ENCODE data around the gene SMYD2. TPM values are rescaled to one million over a fixed set of nuclear protein-coding genes. Genes with fewer than 3 reads are reported as not detected.

The SMYD2 gene
- total RNA-seq, 1 donor from 2014 or later: 41.6 TPM

DNA sequence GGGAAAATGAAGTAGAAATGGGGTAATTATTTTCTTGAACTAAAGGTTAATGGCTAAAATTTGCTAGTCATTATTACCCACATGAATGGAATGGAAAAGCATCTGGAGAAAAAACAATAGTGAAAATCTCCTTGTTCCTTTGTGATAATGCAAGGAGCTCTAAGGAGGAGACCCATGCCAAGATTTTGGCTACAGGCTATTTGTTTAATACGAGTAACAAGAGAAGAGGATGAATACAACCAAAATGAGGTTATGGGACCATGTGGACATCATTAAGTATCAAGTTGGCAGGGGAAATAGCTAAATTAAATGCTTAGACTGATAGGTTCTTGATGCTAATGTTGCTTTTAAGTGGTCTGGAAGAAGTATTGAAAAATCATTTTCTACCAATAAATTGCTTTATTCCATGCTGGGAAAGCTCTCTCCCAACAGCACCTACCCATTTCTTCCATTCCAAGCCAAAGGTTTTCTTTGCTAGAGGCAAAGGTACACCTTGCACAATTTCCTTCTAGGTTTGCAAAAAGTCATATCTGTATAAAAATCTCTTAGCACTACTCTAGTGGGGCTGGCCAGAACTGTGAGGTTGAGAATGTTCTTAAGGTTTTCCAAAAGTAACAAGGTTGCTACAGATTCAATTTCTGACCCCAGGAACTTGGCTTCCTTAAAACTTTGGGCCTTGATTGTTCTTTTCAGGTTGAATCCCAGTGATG is 100.2 kb downstream of the SMYD2 start:
- H3K36me3 ChIP-seq: peaks cover 32% of the 10 kb centered on the region
- no peak for ATAC-seq

DNA sequence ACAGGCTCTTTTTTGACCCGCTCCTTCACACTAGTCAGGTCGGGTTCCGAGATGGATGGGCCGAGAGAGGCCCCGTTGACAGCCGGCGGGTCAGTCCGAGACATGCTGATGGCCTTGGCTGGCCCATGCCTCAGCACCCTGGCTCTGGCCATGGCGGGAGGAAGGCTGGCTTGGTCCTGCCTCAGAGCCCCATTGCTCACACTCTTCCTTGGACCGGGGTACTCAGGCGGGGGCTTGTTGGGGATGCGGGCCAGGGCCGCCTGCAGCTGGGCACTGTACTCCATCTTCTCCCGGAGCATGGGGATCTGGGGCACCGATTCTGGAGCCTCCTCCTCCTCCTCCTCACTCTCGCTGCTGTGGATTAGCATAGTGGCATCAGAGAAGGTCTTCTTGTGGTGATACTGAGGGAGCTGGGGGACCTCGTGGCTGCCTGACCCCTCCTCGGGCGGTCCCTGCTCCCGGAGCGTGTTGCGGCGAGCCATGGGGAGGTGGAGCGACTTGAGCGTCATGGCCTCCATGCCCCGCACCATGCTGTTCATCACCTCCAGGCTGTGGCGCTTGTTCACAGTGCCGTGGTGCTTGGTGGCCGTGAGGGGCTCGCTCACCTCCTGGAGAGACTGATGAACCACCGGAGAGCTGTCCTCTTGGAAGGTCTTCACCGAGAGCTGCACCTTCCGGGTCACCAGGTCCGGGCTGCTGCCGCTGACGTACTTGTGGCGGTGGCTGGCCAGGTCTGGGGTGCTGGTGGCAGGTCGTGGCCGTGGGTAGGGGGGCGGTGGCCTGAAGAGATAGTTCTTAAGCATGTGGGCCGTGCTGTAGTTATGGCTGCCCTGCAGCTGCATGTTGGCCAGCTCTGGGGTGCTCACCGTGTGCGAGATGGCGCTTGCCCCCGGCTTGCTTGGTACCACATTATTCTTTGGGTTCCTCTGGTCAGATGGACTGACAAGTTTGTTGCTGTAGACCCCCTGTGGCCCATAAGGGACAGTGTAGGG is 102.7 kb downstream of the SMYD2 start:
- peak; percentile 18 to 27 for ATAC-seq
- no peak overlapping the region for H3K4me3 ChIP-seq
- no peaks in the 10 kb centered on the region for H3K27me3 ChIP-seq (ENCODE audit: low read depth)

More for the DNA sequence above, 100.2 kb downstream of the SMYD2 start:
- TF ChIP-seq, protein P1, sequence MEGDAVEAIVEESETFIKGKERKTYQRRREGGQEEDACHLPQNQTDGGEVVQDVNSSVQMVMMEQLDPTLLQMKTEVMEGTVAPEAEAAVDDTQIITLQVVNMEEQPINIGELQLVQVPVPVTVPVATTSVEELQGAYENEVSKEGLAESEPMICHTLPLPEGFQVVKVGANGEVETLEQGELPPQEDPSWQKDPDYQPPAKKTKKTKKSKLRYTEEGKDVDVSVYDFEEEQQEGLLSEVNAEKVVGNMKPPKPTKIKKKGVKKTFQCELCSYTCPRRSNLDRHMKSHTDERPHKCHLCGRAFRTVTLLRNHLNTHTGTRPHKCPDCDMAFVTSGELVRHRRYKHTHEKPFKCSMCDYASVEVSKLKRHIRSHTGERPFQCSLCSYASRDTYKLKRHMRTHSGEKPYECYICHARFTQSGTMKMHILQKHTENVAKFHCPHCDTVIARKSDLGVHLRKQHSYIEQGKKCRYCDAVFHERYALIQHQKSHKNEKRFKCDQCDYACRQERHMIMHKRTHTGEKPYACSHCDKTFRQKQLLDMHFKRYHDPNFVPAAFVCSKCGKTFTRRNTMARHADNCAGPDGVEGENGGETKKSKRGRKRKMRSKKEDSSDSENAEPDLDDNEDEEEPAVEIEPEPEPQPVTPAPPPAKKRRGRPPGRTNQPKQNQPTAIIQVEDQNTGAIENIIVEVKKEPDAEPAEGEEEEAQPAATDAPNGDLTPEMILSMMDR (IDR thresholded peaks at IDR 0.05): no peak
- Histone ChIP-seq H3K27ac (no peak overlapping the region), H3K4me1 (no peaks in the 10 kb centered on the region), H3K4me3 (no peak overlapping the region), H3K27me3 (ENCODE audit: low read depth) (no peaks in the 10 kb centered on the region), H3K9me3 (no peaks in the 10 kb centered on the region)
- DNase-seq: no peak
- intact Hi-C loops (cut with DNase I): no loop called here

DNA sequence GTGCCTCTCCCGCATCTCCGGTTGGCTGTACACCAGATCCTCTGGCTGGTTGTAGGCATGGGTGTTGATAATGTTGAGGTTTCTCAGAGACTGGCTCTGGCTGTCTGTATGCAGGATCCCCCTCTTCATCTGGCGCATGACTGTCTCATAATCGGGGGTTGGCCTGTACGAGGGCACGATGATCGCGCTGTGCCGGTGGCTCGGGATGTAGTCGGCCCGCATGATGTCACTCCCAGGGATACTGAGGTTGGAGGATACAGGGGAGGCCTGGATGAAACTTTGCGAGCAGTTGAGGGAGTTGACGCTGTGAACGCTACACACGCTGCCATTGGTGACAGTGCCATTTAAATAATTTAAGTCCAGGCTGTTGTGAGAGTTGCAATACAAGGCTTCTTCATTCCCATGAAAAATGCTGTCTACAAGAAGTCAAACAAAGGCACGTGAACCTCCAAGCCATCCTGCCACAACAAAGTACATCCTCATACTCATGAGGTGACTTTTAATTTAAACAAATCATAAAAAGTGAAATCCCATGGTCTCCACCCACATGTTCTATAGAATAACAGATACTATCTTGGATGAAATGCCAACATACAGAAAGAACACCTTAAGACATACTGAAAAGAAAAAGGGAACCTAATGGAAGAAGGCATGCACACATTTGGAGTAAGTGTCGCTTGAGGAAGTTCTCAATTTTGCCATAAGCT is 103.6 kb downstream of the SMYD2 start:
- ATAC-seq (no peak), DNase-seq (no peak)
- no peaks in the 10 kb centered on the region for H3K27me3 ChIP-seq (ENCODE audit: low read depth)
- H3K36me3 ChIP-seq: peaks cover 32% of the 10 kb centered on the region
- TF ChIP-seq, protein P1 (IDR thresholded peaks at IDR 0.05): no peak
- intact Hi-C loops (cut with DNase I): no loop called here
- H3K4me1 ChIP-seq: no peaks in the 10 kb centered on the region
- H3K27ac ChIP-seq: no peak overlapping the region
- H3K4me3 ChIP-seq: no peak overlapping the region
- no peaks in the 10 kb centered on the region for H3K9me3 ChIP-seq

More for the DNA sequence above, 102.7 kb downstream of the SMYD2 start:
- TF ChIP-seq, protein P1 (IDR thresholded peaks at IDR 0.05): no peak
- DNase-seq: no peak
- no peaks in the 10 kb centered on the region for H3K9me3 ChIP-seq
- peaks cover 38% of the 10 kb centered on the region for H3K36me3 ChIP-seq
- no peaks in the 10 kb centered on the region for H3K4me1 ChIP-seq
- H3K27ac ChIP-seq: no peak overlapping the region
- intact Hi-C loops (cut with DNase I): no loop called here

DNA sequence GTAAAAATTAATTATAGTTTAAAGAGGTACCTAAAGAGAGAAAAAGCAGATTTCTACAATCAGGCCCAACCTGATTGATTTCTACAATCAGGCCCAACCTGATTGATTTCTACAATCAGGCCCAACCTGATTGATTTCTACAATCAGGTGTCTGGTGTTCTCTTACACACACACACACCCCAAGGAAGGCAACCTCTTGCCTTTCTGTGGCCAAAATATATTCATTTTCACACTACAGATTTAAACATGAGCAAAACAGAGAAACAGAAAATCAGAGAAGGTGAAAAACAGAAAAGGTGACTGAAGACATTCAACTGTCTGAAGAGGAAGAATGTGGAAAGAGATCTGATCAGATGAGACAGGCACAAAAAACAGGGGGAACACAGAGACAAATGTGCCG is 104.5 kb downstream of the SMYD2 start:
- H3K4me3 ChIP-seq: no peak overlapping the region
- TF ChIP-seq, protein P1 (IDR thresholded peaks at IDR 0.05): no peak
- ATAC-seq (no peak), DNase-seq (no peak)
- H3K36me3 ChIP-seq: peaks cover 32% of the 10 kb centered on the region
- H3K9me3 ChIP-seq: no peaks in the 10 kb centered on the region
- H3K27me3 ChIP-seq (ENCODE audit: low read depth): no peaks in the 10 kb centered on the region
- no peak overlapping the region for H3K27ac ChIP-seq
- no peaks in the 10 kb centered on the region for H3K4me1 ChIP-seq
- intact Hi-C loops (cut with DNase I): no loop called here

DNA sequence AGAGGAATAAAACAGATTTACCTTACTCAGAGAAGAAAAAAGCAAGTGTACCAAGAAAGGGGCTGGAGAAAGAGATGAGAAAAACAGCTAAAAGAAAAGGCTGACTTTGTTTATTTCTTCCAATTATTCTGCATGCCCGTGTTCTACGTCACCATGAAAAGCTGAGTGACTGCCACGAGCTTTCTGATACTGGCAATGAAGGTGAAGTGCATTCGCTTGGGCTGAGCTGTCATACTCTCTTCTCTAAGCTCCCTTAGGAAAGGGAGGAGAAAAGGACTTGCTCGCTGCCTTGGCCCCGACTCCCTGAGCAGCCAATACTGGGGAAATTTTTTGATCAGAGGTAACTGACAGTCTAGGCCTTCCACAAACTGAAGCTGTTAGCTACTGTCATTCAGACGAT is 105.4 kb downstream of the SMYD2 start:
- no peak for ATAC-seq

More for the DNA sequence above, 105.4 kb downstream of the SMYD2 start:
- Histone ChIP-seq H3K27ac (no peak overlapping the region), H3K4me3 (no peak overlapping the region), H3K4me1 (no peaks in the 10 kb centered on the region), H3K36me3 (peaks cover 26% of the 10 kb centered on the region), H3K9me3 (no peaks in the 10 kb centered on the region), H3K27me3 (ENCODE audit: low read depth) (no peaks in the 10 kb centered on the region)
- intact Hi-C loops (cut with DNase I): no loop called here
- DNase-seq: no peak
- TF ChIP-seq, protein P1 (IDR thresholded peaks at IDR 0.05): no peak

All from lower lobe of right lung (tissue), 2 donors.